ENCODE results near the gene NAV2. TPM values are rescaled to one million over a fixed set of nuclear protein-coding genes. Genes with fewer than 3 reads are reported as not detected.
A peak's percentile ranks its signal among the peaks of the same experiment; 100 is the strongest.

The NAV2 gene
- polyA plus RNA-seq, 5 donors: 14.5 to 25.1 (median 21.0) TPM

DNA sequence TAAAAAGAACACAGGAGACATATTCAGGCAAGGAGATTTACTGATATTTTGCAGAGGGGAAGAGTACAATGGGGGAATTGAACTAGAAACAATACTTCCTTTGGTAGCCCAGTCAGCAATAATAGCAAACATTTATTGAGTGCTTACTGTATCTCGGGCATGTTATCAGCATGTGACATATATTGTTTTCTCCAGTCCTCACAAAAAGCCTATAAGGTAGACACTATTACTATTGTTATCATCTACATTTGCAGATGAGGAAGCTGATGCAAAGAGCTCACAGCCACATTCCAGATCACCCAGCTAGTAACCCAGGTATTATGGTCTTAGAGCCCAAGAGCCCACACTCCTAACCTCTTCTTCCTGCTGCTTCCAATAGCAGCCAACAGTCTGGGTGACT is 27.9 kb downstream of the NAV2 start:
- DNase-seq: no peak

DNA sequence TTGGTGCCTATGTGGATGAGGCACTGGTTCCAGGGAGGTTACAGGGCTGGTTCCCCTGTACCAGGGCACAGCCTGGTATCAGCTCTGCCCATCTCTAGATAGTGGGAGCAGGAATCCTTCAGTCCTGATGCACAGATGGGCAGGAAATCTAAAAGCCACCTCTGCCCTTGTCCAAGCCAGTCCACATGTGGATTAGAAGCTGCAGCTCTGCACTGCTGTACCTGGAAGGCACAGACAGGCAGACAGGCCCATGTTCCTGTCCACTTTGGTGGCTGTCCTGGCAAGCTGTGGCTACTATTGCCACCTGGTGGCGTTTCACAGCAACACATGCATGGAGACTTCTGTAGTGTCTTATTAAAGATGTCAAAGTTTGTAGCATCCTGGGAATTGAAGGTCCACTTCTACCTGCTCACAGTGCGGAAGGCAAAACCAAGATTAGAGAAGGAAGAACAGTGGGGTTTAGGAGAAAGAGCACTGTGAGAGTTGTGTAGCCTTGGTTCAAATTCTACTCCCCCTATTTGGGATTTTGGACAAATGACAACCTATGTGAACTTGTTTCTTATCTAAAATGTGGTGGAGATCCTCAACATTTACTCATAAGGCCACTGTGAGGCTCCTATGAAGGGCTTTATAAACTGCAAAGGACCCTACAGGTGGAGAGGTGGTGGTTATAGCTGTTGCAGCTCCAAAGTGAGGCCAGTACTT is 30.1 kb downstream of the NAV2 start:
- DNase-seq: peak; percentile 58 to 70

DNA sequence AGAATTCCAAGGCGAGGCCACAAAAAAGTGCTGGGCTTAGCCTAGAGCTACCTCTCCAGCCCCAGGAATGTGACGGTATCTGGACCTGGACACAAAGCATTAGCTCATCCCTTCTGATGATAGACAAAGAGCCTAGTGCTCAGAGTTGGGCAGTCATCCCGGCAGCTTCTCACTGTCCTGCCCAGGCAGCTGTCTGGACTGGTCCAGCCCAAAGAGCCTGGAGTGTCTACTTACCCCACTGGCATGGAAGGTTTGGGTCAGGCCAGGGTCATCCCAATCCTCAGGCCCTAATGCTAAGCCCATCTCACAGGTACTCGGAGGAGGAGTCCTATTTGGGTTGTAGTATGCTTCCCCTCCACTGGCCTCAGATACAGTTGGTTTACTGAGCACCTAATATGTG is 31.0 kb downstream of the NAV2 start:
- no peak for DNase-seq

DNA sequence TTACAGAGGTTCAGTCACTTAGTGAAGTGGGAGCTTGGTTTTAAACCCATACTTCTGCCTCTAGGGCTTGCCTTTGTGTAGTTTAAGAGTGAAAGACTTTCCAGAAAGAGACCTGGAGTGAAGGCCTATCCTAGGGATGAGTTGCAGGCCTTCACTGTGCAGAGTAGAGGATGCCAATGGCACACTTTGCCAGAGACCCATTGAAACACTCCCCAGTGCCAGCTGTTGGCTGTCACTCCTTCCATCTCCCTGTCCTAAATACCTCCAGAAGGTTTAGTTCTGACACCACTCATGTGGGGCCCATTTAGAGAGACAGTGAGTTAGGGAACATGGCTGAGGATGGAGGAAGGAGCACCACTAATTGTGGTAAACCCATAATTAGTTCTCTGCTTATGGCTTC is 31.5 kb downstream of the NAV2 start:
- DNase-seq: no peak

DNA sequence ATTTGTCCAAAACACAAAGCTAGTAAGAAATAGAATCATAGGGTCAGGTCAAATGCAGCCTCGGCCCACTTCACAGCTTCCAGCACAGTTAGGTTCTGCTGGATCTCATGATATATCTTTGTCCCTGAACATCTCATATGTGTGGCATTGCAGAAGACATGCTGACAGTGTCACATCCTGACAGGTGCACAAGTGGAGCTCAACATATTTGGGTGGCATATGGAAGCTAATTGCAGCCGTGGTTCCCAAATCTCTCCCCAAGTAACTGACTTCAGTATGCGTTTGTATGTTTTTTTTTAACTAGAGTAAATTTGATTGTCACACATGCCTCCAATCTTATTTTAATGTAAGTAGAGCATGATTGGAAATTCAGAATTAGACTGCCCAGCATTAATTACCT is 33.4 kb downstream of the NAV2 start:
- no peak for DNase-seq

DNA sequence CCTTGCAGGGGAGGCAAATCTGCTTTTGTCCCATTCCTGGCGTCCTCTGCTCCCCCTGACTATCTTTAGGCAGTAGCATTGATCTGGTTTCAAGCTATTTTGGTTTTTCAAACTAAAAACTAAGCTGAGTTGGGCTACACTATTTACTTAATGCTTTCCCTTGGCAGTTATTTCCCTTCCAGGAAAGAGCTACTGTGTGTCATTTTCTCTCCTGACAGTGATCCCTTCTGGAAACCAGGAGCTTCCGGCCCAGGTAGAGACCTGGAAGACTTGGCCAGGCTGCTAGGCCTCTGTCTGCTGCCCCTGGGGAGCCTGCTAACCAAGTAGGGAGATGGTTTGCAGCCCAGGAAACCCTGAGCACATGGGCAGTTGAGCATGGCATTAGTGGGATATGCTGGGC is 35.0 kb downstream of the NAV2 start:
- DNase-seq: no peak

DNA sequence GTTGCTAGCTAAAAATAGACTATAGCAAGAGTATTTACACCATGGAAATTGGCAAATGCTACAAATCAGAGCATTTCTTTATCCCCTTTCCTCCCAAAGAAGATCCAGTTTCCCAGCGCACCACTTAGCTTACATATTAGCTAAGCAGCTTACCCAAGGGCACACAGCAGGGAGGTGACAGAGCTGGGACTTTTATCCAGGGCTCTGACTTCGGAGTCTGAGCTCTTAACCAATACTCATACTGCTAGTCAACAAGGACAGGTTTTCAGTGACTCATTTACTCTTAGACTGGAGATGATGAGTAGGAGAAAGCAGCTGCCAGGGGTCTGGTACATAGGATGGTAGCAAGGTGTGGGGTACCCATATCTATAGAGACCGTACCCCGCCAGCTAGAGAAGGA is 38.4 kb downstream of the NAV2 start:
- no peak for DNase-seq

DNA sequence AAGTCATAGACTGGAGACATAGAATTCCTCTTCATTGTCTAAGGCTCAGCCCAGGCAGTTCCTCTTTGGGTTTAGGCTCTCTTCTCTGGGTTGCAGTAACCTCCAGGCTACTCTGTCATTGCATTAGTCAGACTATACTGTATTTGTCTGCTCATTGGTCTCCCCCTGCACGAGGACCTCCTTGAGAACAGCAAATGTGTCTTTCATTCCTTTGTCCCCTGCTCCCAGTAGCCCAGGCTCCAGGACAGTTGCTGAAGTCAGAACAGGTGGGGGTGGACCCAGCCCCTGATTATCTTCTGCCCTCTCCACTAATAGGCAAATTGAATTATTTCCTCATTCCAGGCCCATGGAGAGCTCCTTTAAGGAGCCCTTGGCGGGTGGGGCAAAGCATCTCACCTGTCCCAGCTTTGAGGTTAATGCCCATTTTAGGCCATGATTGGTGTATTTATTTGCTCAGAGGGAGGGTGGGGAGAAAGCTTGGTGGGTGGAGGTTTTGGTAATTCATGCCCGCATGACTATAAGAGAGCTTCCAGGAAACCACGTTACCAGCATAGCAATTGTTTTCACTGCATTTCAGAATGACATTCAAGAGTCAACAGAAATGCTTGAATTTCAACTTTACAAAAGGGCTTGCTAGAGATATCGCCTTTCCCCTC is 40.9 kb downstream of the NAV2 start:
- no peak for DNase-seq

DNA sequence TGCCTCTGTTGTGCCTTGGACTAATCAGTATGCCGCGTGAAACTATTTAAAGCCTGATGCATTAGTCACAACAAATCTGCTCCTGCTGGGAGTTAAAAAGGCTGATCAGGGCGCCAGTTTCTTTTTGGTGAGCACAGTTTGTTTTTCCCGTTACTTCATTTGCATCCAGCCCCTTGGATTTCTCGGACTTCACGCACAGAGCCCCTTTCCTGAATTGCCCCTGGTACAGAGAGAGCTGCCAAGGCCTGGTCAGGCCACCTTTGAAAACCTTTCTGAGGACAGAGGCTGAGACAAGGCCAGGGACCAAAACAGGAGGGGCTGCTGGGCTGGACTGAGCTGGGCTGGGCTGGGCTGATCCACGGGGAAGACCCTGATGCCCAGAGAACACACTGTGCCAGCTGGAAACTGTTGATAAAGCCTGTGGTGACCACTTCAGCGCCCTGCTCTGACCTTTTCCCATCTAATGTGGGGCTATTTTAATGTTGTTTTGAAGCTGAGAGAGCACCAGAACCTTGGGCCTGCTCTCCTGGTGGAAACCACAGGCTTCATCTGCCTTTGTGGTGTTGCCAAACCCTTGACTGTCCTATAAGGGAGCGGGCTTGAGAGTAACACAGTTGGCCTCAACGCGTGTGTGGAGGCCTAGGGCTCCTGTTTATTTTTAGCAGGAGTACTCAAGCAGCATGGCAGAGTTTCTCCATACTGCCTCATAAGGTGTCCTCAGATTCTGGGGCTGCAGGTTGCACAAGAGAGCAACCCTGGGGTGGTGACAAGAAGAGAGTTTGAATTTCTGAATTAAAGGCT is 44.2 kb downstream of the NAV2 start:
- no peak for DNase-seq

DNA sequence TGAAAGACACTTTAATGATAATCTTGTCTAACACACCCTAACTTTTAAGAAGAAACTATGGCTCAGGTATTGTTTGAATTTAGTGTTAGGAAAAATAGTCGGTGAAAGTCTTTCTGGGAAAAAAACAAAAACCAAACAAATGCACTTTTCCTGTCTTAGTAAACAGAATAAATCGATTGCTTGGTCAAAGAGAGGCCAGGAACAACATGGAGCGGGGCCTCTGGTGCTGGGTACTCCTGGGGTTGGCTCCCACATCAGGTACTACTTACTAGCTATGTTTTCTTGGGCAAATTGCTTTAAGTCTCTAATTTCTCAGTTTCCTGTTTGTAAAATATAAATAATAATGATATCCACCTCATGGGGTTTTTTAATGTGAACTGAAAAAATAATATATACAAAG is 46.8 kb downstream of the NAV2 start:
- DNase-seq: no peak

DNA sequence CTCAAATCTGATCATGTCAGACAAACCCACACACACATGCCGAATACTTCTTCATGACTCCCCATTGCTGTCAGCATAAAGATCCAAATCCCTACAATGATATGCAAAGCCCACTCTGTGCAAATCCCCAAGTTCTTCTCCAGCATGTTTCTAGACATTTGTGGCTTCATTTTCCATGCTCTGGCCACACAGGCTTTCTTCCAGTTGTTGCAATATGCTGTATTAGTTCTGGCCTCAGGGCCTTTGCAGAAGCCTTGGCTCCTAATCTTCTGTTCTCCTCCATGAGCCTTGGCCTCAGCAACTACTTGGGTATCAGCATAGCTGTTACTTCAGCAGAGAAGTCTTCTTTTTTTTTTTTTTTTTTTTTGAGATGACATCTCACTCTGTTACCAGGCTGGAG is 49.6 kb downstream of the NAV2 start:
- DNase-seq: no peak

DNA sequence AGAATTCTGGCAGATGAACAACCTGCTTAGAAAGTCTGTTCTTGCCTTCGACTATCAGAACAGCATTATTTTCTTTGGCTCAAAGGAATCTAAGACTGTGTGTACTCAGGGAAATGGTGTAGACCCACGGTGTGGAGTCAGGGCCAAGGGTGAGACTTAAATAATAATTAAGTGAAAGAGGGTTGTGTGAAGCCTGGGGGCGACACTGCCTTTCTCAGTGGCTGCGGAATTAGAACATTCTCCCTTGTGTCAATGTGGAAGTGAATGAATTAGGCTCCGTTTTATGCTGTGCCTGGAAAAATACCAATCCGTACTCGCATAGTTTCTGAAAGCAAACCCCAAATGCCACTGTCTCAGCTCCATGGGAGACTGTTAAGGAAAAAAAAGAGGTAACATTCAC is 50.7 kb downstream of the NAV2 start:
- no peak for DNase-seq

DNA sequence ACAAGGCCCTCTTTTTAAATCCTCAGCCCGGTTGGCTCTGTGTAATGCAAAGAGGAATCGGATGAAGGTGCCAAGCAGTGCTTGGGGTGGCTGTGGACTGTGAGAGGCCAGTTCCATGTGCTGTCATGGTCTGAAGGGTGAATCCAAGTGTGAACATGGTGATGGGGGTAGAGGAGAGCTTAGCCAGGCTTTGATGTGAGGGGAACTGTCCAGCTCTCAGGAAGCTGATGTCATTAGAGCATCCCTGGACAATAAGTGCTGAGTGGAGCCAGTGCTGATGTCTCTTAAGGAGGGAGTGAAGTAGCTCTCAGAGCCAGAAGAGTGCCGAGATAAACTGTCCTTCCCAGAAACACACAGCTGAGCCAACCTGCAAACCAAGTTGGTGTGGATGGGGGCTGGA is 53.6 kb downstream of the NAV2 start:
- no peak for DNase-seq

DNA sequence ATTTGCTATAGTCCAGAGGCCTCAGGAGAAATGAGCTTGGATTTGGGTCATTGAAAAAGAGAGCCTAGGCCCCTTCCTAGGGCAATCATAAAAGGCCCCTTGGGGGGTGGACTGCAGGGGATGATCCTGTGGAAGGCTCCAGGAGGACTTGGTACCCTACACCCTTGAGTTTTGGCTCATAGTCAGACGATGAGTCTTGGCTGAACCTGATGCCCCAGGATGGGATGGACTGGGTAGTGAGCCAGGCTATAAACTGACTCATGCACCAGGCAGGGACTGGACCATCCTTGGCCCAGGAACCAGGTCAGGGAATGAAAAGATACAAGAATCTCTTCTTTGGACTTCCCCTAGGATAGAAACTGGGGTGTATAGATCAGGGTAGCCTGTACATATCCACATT is 54.2 kb downstream of the NAV2 start:
- no peak for DNase-seq

DNA sequence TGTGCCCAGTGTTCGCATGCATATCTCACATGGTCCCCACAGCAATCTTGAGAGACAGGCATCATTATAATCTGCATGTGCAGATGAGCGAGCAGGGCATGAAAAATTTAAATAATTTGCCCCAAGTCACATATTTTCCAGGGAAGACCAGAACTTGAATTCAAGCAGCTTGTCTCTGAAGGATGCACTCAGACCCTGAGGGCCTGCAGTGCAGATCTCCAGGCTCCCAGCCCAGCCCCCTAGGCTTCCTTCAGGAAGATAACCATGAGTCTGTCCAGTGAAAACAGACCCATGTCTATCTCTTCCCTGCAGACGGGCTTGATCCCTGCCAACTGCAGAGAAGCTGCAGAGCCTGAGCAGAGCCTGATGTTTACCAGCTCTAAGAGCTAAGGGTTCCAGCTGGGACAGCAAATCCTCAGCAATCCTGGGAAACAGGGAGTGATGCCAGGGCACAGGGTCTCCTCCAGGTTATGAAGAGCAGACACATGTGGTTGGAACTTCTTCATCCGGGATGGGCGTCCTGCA is 55.1 kb downstream of the NAV2 start:
- DNase-seq: no peak

DNA sequence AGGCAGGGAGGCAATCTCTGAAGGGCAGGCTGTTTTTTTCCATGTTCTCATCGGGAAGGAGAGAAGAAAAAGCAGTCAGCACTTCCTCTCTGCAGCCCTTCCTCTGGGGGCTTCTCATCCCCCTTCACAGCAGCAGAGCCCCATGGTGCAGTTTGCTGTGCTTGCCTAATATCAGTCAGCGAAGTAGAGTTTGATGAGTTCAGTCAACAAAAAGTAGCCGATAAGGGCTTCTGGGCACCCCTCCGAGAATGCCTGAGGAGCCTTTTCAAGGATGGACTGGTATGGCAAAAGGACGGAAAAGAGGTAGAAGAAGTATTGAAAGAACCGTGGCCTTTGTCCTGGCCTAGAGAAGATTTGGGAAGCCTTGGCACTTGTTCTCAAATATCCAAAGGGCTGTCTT is 55.6 kb downstream of the NAV2 start:
- no peak for DNase-seq

DNA sequence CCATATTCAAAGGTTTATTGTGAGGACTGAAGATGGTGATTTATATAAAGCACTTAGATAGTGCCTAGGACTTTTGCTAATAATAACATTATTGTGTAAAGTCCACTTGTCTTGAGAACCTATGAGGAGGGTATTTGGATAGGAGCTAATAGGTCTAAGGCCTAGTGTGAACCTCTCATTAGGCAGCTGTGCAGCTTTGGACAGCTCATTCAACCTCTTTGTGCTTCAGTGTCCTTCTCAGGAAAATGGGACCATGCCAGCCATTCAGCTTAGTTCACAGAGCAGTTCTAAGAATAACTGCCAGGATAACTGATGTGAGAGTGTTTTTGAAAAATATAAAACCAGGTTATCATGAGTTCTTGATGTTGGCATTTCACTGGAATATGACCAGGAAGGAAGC is 56.2 kb downstream of the NAV2 start:
- no peak for DNase-seq

DNA sequence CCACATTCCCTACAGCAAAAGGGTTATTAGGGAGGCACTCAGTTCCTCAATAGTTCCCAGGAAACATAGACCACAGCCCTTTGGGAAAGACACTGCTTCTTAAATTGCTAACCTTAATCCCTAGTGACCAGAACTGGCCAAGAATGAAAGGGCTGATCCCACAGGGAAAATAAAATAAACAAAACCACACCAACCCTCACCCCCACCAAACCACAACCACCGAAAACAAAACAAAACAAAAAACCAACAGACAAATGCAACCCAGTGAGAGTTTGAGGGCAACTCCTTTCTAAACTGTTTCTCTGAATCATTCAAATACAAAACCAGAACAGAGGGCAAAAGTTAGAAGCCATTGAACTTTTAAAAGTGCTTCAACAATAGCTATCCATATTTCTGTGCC is 57.2 kb downstream of the NAV2 start:
- DNase-seq: no peak

DNA sequence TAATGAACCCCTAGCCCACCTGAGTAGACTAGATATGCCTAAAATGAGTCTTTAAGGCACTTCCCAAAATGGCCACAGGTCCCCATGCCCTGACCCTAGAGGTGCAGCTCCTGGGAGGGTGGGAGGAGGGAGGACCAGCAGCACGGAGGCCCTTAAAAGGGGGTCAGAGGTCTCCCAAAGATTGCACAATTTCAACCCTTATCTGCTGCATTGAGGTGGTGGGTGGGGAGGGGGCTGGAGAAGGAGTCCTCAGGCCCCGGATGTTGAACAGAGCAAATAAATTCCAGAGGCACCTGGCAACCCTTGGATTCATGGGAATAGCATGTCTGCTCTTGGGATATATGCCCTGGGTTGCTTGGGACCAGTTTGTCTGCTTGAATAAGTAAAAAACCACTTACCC is 57.6 kb downstream of the NAV2 start:
- no peak for DNase-seq

DNA sequence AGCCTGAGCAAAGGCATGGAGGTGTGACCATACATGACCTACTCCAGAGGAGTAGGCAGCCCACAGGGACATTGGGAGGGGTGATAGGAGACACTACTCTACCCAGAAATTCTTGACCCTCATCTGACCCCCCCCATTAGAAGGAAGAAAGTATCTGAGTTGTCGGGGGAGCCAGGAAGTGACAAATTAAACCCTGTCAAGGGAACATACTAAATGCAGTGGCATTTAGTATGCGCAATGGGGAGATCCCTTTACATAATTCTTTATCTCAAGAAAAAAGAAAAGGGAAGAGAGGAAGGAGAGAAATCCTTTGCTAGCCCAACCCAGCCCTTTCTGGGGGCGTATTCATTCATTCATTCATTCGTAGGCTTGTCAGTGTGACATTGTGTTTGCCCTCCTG is 58.8 kb downstream of the NAV2 start:
- DNase-seq: no peak

DNA sequence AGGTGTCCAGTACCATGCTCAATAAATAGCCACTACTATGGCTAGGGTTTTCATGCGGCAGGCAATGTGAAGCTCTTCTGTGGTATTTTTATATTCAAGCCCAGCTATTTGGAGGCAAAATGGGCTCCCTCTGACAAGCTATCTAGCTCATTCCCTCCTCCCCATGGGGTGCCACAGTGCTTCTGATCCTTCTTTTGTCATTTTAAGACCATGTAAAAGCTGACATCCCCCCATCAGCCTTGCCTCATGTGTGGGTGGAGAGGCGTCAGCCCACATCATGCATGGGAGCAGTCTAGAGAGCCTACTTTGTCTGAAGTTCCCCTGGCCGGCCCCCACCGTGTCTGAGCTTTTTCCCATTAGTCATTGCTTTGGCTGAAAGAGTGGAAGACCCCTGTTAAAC is 59.8 kb downstream of the NAV2 start:
- no peak for DNase-seq

DNA sequence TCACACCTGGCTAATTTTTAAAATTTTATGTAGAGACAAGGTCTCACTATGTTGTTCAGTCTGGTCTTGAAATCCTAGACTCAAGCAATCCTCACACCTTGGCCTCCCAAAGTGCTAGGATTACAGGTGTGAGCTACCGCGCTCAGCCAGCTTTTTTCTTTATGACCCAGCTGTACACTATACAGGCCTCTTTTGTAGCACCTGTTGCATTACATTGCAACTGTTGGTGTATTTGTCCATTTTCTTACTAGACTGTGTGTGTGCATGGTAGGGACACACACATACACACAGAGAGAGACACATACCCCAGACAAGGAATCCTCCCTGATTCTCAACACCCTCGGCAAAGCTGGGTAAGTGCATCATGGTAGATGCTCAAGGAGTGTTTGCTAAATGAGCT is 61.7 kb downstream of the NAV2 start:
- no peak for DNase-seq

Data from right lung (tissue), 5 donors.